Germinal center (tissue), 1 donor: ENCODE measurements around the gene SLIT3.
A peak's percentile ranks its signal among the peaks of the same experiment; 100 is the strongest.

ENCODE experiments used
- DNase-seq: peaks from one replicate; pipeline ENCODE4 v3.0.0; 2012; ENCODE audit warnings: mixed read lengths, low spot score

Gene SLIT3

DNA sequence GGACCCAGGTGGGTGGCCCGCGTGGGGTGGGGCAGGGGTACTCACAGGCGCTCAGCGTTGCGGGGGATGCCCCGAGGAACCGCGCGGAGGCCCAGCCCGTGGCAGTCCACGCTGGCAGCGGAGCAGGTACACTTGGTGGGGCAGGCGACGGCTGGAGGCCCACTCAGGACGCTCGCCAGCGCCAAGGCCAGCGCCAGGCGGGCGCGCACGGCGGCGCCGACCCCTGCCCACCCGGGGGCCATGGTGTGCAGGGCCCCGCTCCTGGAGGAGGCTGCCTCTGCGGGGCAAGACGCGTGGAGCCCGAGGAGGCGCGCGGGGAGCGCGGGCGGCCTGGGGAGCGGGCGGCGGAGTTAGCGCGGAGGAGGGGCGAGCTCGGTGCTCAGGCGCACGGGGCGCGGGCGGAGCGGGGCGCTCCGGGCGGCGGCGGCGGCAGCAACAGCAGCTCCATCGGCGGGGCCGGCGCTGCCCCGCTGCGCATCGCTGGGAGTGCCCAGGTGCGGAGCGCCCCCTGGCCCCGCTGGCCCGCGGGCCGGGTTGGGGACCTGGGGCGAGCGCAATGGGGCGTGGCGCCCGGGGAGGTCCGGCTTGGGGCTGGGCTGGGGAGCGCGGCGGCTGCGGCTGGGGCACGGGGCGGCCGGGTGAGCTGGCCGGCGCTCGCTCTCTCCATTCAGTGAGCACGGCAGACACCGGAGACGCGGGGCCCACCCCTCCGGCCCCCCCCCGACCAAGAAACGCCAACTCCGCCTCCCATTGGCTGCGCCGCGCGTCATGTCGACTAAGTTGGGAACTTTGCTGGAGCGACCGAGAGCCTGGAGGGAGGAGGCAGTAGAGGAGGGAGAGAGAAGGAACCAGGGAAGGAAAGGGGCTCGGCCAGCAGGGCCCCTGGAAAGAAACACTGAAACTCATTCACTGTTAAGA is at the start of gene SLIT3:
Gene SLIT3, minus strand, starts transcription at position 672 of the 918 bp plus-strand sequence. Its CDS starts 430 bp downstream, at position 242.
- no peak for DNase-seq

DNA sequence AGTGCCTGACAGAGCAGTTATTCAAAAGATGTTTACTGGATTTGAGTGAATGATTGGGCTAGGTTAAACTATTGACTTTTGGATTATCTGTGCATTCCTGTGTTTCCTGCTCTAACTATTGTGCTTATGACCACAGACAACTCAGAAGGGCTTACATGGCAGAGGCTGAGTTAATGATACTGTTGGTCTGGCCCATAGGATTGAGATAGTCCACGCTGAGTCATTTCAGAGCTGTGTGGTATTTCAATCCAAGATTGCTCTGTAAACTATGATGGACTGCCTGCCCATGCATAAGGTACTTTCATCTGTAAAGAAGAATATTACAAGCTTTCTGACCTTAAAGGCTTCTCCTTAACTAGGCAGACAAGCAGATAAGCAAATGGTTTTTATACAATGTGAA is 49.1 kb upstream of the SLIT3 start:
- DNase-seq = no peak

- no peak for DNase-seq
Observed at GRCh38 chr5:169347786-169348185, 46.8 kb upstream of the SLIT3 start.

- DNase-seq = no peak
Observed at GRCh38 chr5:169344629-169345028, 43.7 kb upstream of the SLIT3 start.

GRCh38 chr5:169343766-169344165 is 42.8 kb upstream of the SLIT3 start:
- no peak for DNase-seq

DNA sequence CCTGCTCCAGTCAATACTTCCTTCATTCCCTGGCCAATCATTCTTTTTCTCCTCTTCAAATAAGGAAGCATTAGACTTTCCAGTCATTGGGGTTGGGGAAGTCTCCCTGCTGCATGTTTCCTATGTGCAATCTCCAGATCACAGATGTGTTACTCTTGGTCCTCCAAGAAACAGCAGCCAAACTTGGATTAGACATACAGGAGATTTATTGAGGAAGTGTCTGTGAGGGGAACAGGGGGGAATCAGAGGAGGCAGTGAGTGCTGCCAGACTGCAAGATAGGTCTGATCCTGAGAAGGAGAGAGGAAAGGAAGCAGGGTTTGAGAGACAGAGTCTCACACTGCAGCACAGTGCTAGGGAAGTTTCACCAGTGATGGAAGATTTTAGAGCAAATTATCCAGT is 40.6 kb upstream of the SLIT3 start:
- no peak for DNase-seq

DNA sequence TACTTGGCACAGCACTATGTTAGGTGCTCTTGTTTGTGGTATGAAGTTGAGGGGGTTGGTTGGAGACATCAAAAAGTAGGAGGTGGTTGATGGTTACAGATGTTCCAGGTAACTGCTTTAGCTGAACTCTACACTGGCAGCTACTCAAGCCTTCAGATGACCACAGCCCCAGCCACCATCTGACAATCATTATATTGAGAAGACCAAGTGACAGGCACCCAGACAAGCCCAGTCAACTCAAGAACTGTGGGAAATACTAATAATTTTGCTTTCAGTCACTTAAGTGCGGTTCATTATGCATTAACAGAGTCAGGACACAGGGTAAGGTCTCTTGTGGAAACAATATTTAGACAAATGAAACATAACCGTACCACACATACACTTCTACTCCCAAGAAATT is 38.9 kb upstream of the SLIT3 start:
- DNase-seq = no peak

GRCh38 chr5:169336242-169336641 is 35.3 kb upstream of the SLIT3 start:
- no peak for DNase-seq

DNA sequence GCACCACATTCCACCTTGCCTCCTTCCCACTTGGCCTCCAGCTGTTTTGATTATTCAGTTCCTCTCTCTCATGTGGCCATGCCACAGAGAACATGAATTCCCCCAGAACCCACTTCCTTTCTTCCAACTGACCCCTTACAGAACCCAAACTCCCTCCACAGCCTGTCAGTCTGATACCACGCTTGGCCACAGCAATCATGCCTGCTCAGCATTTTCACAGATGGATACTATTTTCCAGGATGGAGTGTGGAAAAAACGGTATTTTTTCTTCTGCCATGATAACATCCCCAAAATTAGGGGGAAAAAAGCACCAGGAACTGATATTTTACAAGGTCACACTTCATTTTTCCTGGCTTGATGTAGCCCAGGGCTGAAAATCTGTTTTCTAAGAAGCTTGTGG is 34.9 kb upstream of the SLIT3 start:
- no peak for DNase-seq

- no peak for DNase-seq
Observed at GRCh38 chr5:169333518-169333917, 32.6 kb upstream of the SLIT3 start.

DNA sequence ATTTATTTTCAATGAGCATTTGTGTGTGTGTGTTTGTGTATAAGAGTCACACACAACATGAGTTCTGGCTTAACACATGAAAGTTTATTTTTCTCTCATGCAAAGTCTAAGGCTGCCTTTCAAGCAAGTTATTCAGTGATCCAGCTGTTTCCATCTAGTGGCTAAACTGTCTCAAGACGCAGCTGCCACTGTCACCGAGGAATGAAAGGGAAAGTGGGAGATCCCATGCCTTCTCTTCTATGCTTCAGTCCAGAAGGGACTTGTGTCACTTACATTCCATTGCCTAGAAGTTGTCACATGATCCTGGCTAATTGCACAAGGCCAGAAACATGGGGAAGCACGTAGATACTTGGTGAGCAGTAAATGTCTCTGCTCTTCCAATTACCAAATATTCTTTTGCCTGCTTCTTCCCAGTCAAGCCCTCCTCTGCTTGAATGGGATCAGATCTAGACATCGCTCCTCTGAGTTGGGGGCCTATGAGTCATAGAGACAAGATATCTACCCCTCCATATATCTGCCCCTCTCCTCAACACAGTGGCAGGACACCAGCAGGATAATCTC is 30.4 kb upstream of the SLIT3 start:
- no peak for DNase-seq

DNA sequence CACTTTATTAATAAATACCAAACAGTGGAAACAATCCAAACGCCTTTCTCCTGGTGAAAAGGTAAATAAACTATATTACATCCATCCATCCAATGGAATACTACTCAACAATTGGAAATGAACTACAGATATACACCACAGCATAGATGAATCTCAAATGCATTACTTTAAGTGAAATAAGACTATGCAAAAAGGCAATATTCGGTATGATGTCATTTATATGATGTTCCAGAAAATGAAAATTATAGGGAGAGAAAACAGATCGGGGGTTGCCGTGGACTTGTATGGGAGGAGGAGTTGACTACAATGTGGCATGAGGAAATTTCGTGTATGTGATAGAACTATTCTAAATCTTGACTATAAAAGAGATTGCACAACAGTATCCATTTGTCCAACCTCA is 27.5 kb upstream of the SLIT3 start:
- no peak for DNase-seq

DNA sequence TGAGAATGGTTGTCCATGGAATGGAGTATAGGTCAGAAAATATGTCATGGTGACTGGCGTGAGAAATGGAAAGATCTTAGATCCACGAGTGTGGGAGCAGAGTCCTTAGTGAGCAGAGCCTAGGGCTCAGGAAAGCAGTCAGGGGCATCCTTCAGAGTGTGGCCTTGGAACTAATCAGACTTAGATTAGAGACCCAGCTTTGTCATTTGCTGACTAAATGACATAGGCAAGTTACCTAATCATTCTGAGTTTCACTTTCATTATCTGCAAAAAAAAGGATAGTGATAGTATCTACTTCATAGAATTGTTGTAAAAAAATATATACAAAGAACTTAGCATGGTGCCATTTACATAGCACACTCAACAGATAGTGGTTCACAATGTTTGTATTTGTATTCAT is 24.3 kb upstream of the SLIT3 start:
- no peak for DNase-seq

DNA sequence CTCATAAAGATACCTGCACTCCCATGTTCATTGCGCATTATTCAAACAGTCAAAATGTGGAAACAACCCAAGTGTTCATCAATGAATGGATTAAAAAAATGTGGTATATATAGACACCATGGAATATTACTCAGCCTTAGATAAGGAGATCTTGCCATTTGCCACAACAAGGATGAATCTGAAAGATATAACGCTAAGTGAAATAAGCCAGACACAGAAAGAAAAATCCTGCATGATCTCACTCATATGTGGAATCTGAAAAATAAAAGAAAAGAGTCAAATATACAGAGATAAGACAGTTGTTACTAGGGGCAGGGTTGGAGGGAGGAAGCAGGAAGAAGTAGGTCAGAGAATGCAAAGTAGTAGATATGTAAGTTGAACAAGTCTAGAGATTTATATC is 17.6 kb upstream of the SLIT3 start:
- DNase-seq = no peak

DNA sequence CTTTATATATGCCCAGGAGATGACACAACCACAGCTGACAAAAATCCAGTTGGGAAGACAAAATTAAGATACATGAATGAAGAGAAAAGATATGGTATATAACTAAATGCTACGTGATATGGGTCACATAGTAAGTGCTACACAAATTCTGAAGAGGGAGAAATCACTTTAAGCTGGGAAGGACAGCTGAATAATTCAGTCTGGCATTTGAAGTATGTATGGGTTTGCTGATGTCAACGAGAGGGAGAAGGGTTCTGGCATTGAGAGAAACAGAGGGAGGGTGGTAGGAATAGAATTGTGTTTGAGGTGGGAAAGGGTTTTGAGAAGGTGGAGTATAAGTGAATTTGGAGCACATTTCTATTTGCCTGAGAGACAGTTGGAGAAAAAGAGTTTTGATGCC is 6.7 kb upstream of the SLIT3 start:
- no peak for DNase-seq

DNA sequence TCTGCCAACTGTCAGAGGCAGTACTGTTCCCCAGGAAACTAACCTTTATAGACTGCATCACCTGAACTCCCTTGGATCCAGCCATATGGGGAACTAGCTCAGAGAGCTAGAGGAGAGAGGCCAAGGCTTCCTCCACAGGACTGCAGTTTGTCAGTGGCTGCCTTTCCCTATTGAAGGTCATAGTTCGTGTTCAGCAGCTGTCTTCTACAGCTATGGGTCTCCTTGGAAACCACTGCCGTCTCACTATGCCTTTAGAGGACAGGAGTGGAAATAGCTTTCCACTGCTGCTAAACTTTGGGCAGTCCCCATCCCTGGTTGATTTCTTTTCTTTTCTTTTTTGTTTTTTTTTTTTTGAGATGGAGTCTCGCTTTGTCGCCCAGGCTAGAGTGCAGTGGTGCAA is 4.4 kb upstream of the SLIT3 start:
- no peak for DNase-seq

DNA sequence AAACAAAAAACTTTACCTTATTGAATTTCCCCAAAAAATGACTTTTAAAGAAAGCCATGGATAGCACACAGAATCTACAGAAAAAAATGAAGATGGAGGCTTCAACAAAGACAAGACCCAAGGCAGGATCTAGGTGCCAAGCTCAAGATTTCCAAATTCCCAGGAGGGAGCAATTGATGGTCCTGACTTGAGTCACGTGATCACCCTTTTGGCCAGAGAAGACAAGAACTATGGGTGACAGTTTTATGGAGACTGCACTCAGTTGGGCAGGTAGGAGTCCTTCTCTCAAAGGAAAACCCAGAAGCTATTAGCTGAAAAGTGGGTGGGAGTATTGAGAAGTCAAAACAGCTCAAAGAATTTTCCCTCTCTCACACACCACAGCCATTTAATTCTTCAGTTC is 3.2 kb upstream of the SLIT3 start:
- no peak for DNase-seq

GRCh38 chr5:169303119-169303515 is 2.2 kb upstream of the SLIT3 start:
- no peak for DNase-seq

- DNase-seq = peak; percentile 60
Observed at GRCh38 chr5:169302491-169303118, 1.7 kb upstream of the SLIT3 start.

GRCh38 chr5:169301986-169302385 is 1.0 kb upstream of the SLIT3 start:
- DNase-seq = no peak

GRCh38 chr5:169301386-169301934 is 521 bp upstream of the SLIT3 start:
- no peak for DNase-seq

- DNase-seq = no peak
Observed at GRCh38 chr5:169299663-169300467, 1.1 kb downstream of the SLIT3 start.
